Measurements from ENCODE around the gene PHYKPL. TPM values are rescaled to one million over a fixed set of nuclear protein-coding genes. Genes with fewer than 3 reads are reported as not detected.

Gene PHYKPL
- total and polyA plus RNA-seq, 2 of the 4 experiments (the other 2 are of a cell fraction), result 10.0 to 24.5 TPM

- Histone ChIP-seq H3K79me1 (ENCODE audit: low read depth in 1 of 2, low read length in 2 of 2) (no peaks in the 10 kb centered on the region), H3K23ac (ENCODE audit: low read depth, low read length) (no peak overlapping the region), H4K8ac (ENCODE audit: low read depth in 2 of 2, low read length in 2 of 2) (no peak overlapping the region), H2AFZ (replicated peaks; ENCODE audit: low read length, poor library complexity) (no peak overlapping the region), H3K9ac (ENCODE audit: low read depth, low read length) (no peak overlapping the region), H3K18ac (ENCODE audit: low read depth, low read length) (no peak overlapping the region), H4K5ac (ENCODE audit: low read depth, low read length) (no peak overlapping the region), H3K4ac (ENCODE audit: low read depth, low read length) (no peak overlapping the region), H3K56ac (ENCODE audit: extremely low read depth, insufficient read depth, low read length) (no peak overlapping the region), H2BK15ac (ENCODE audit: low read depth, low read length) (no peak overlapping the region), H4K20me1 (ENCODE audit: insufficient read depth, low read length) (no peaks in the 10 kb centered on the region), H2BK5ac (ENCODE audit: low read depth, low read length, poor library complexity, severe bottlenecking) (no peak overlapping the region), H3K4me1 (ENCODE audit: control insufficient read depth, insufficient read depth, low read length) (no peaks in the 10 kb centered on the region), H3K4me2 (ENCODE audit: low read depth, low read length) (no peak overlapping the region), H3K36me3 (ENCODE audit: control insufficient read depth, insufficient read depth, low read length) (no peaks in the 10 kb centered on the region), H3K4me3 (ENCODE audit: insufficient read depth, low read depth, low read length) (no peak overlapping the region), H3K9me3 (ENCODE audit: control insufficient read depth, insufficient read depth, low read length) (peaks cover 6% of the 10 kb centered on the region), H3K9me1 (ENCODE audit: insufficient read depth, low read length) (no peaks in the 10 kb centered on the region), H2BK20ac (ENCODE audit: low read depth, low read length) (no peak overlapping the region), H2BK120ac (ENCODE audit: low read depth, low read length) (no peak overlapping the region), H3K27me3 (ENCODE audit: control insufficient read depth, insufficient read depth, low read length) (no peaks in the 10 kb centered on the region; the same call in 1 of the 2 replicates), H3K27ac (ENCODE audit: insufficient read depth, low read length) (no peak overlapping the region), H3K14ac (replicated peaks; ENCODE audit: low read depth, low read length) (no peak overlapping the region), H2AK9ac (replicated peaks; ENCODE audit: low read depth, low read length, poor library complexity) (no peak overlapping the region), H2AK5ac (ENCODE audit: low read depth, low read length) (no peak overlapping the region), H4K91ac (ENCODE audit: insufficient read depth, low read depth, low read length) (no peak overlapping the region)
- no peak for DNase-seq
- TF ChIP-seq CHD1 (IDR thresholded peaks at IDR 0.05; ENCODE audit: low read depth, low read length), result no peak
- dilution Hi-C loops (cut with HindIII; ENCODE audit: low sequenced_read_pairs, unreplicated experiment), result no loop called here
- BruUV-seq (replicated peaks), result no TSS peak
- CTCF ChIA-PET, result no interaction called here
- intact Hi-C loops (cut with micrococcal nuclease), result loop anchor here (5.0 kb wide), 1 partner anchor 1210 kb away; no protein-coding TSS in a partner anchor
- ATAC-seq (ENCODE audit: low read depth), result no peak
- WGBS, 2 experiments (ENCODE audit: extremely low coverage in 2 of 2, insufficient read length in 1 of 2), result 71% methylated on average over 1 of the region's 4 CpGs; no CpG with 5 or more reads in 1 of the 2 experiments
- in situ Hi-C loops (cut with MboI; ENCODE audit: low sequenced_read_pairs), result loop anchor here (5.0 to 25.0 kb wide), 2 partner anchors 270 to 1205 kb away; no protein-coding TSS in a partner anchor
- POLR2A ChIA-PET (ENCODE audit: unreplicated experiment), result no interaction called here
These were observed 49.8 kb upstream of the PHYKPL start for GRCh38 chr5:178282391-178282790.

All from IMR-90 (cell line).